GM12874 (cell line): ENCODE data around the gene ZNF296.

Experiments
- CTCF ChIP-seq: IDR thresholded peaks from 2 replicates; pipeline ENCODE4 v1.5.1; 2011; ENCODE audit warnings: low read depth, mild to moderate bottlenecking, control low read depth, low read length, moderate library complexity; ENCODE audit not compliant: insufficient read depth

Gene ZNF296

GRCh38 chr19:45090034-45090433, 13.8 kb upstream of the ZNF296 start:
- no peak for TF ChIP-seq CTCF

- no peak for TF ChIP-seq CTCF
Observed at GRCh38 chr19:45087531-45087930, 11.3 kb upstream of the ZNF296 start.

- TF ChIP-seq CTCF, result no peak
Observed at GRCh38 chr19:45086480-45086879, 10.2 kb upstream of the ZNF296 start.

GRCh38 chr19:45082170-45082569, 5.9 kb upstream of the ZNF296 start:
- TF ChIP-seq CTCF, result no peak

- TF ChIP-seq CTCF, result no peak
Observed at GRCh38 chr19:45079911-45080370, 3.7 kb upstream of the ZNF296 start.

- TF ChIP-seq CTCF, result peak; percentile 20; the same call in 1 of the 2 replicates
Observed at GRCh38 chr19:45079063-45079910, 3.0 kb upstream of the ZNF296 start, which contains the start of gene GEMIN7. GEMIN7 (plus strand) TSS chr19:45079260; CDS start chr19:45090115, 10,855 bp downstream.

- TF ChIP-seq CTCF, result no peak
Observed at GRCh38 chr19:45078390-45079062, 2.2 kb upstream of the ZNF296 start.
